HK-2 (cell line): ENCODE results near the gene PITRM1.
"Not testable (repeated sequence)": the region's sequence is repeated elsewhere in the genome, so short reads cannot be mapped to it uniquely, and the experiment has no call there.

ENCODE experiments used
- DNase-seq: peaks from one replicate; pipeline ENCODE4 v3.0.0-alpha.2; 2018; ENCODE audit not compliant: unreplicated experiment

Gene PITRM1

DNA sequence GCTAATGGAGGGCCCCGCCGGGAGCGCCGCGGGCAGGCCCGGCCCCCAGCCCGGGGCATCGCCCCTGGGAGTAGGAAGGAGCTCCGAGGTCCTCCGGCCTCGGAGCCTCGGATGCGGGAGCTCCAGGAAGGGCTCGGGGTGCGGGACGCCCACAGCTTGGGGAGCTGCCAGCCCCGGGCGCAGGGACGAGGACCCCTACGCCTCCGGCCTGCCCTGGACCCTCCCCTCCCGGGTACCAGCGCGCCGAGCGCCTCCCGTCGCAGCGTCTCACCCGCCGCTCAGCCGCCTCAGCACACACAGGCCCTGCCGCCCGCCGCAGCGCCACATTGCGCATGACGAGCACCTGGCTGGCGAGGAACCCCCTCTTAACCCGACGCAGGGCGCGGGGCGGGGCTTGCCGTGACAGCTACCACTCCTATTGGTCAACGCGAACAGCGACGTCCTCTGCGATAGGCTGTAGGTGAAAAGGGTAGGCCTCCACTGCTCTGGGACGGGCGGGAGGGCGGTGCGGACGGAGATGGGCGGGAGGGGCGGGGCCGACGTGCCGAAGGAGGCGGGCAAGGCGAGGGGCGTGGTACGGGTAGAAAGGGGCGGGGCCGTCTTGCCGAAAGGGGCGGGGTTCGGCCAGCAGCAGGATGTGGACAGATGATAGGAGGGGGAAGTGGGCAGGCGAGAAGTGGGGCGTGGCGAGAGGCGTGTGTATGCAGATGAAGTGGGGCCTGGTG lies at the start of gene PITRM1:
Gene PITRM1 (minus strand): TSS at position 337 of the 725 bp plus-strand sequence. CDS start 10 bp downstream, at position 327.
- DNase-seq = peak; percentile 97

- DNase-seq = no peak
Observed at GRCh38 chr10:3222068-3222467, 49.5 kb upstream of the PITRM1 start.

DNA sequence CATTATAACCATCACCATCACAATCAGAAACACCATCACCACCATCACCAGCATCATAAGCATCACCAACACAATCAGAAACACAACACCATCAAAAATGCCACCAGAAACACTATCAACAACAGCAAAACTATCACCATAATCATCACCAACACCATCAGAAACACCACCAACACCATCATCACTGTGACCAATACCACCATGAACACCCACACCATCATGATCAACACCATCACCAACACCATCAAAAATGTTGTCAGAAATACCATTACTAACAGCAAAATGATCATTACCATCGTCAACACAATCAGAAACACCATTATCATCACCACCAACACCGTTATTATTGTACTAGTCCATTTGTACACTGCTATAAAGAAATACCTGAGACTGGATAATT lies 49.0 kb upstream of the PITRM1 start:
- DNase-seq = not testable (repeated sequence)

DNA sequence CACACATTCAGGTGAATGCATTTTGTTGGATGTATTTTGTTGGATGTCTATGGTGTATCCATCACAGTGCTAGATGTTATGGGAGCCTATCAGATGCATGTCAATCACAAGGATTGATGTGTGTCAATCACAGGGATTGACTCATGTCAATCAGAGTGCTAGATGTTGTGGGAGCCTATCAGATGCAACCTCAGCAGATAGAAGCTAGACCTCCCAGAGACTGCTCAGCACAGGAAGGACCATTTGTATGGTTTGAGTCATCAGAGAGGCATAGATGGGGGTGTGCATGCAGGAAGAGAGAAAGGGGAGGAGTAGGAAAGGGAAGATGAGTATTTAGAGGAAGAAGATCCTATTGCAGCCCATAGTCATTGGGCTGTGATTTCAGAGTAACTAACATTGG lies 48.3 kb upstream of the PITRM1 start:
- no peak for DNase-seq

- DNase-seq = not testable (repeated sequence)
Observed at GRCh38 chr10:3219021-3219628, 46.5 kb upstream of the PITRM1 start.

DNA sequence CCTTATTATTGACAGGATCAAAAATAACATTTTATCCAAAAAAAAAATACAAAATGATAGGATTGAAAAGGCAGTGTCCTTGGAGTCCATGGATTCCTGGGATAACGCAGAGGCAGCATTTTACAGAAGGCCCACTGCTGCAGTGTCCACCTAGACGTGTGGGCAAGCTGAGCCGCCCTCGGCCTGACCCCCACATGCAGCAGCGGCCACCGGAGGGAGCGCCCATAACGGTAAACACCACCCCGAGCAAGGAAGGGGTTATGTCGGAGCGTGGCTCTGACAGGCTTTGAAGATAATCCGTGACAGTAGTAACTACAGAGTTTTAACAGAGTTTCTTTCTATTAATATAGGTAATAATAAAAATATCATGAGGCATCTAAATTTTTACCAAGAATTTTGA lies 45.3 kb upstream of the PITRM1 start:
- no peak for DNase-seq

GRCh38 chr10:3217301-3217700 lies 44.7 kb upstream of the PITRM1 start:
- no peak for DNase-seq

DNA sequence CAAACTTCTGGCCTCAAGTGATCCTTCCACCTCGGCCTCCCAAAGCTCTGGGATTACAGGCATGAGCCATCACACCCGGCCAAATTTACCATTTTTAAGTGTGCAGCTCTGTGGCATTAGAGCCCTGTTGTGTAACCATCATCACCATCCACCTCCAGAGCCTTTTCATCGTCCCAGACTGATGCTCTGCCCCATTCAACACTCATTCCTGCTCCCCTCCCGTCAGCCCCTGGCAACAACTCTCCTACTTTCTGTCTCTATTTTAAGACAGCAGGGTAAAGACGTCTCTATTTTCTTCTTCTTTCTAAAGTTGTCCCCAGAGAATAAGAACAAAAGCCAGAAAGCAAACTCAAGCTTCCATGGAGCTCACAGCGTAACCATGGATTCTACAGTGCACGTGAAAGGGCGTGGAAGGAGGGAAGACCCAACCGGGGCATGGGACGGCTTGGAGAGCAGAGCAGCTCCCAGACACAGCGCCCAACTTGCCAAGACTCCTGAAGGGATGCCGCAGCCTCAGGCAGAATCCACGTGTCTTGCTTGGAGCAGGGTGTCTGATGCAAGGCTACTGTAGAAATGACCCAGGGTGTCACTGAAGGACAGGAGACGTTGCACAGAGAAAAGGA lies 42.7 kb upstream of the PITRM1 start:
- DNase-seq = no peak

DNA sequence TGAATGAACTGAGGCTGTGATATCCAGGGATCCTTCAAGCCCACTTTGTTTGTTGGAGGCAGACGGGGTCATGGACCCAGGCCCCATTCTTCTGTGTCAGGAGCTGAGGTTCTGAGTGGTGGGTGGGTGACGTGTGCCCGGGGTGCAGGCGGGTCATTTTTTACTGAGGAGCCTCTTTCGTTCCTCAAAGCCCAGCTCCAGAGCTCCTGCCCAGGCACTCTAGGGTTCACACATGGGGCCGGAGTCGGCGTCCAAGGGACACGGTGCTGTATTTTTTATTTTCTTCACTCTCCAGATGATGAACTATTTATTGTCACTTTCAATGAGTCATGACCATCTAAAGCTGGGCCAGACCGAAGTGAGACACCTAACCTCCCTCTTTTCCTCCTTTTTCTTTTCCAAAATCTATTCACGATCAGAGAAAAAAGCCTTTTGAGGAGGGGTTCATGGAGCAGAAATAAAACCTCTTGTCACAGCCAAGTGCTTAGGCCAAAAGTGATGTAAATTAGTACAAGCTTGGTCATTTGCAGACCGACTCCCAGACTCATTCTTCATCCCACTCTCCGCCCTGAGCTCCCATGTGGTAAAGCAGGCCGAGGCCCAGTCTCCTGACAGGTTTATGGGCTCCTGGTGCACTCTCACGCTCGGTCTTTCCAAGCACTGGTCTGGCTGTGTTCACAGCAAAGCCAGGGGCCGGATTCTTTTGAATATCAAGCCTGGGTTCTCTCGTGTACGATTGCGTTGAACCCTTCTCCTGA lies 41.4 kb upstream of the PITRM1 start:
- DNase-seq = no peak

DNA sequence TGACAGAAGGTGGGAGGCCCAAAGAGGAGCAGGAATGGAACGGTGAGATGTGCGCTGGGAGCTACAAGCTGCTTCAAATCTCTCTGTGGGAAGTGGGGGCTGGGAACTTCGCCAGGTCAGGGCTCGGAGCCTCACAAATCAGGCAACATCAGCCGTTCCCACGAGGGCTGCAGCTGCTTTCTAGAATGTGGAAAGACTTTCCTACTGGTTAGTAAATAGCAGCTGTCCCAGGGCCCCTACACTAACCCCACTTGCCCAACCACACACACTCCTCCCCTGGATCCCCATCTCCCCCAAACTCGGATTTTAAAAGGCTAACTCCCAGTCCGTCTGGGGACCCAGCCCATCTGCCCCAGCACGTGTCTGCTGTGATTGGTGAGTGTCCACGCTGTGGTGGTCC lies 40.6 kb upstream of the PITRM1 start:
- DNase-seq = no peak

DNA sequence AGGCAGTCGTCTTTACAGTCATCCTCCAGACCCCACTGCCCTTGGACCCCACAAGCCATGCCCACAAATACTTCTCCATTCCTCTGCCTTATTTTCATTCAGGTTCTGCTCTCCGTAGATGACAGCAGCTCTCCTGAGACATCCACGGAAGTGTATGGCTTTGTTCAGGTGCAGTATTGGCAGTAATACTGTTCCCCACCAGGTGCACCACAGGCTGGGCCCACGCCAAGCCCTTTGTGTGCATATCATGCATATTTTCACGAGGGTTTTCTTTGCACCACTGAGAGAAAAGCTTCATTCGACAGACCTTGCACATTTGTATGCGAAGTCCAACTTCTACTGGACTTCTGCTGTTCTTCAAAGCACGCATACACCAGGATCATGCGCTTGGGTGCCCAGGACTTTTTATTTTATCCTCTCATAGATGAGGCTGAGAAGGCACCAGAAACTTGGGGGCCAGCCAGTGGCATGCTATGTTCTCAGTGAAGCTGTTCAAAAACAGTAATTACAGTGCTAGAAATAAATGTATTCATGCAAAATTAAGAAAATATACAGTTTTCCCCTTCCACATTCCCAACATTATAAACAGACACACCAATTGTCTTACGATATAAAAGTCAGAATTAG lies 37.8 kb upstream of the PITRM1 start:
- no peak for DNase-seq

GRCh38 chr10:3208481-3209406 lies 36.2 kb upstream of the PITRM1 start:
- no peak for DNase-seq

DNA sequence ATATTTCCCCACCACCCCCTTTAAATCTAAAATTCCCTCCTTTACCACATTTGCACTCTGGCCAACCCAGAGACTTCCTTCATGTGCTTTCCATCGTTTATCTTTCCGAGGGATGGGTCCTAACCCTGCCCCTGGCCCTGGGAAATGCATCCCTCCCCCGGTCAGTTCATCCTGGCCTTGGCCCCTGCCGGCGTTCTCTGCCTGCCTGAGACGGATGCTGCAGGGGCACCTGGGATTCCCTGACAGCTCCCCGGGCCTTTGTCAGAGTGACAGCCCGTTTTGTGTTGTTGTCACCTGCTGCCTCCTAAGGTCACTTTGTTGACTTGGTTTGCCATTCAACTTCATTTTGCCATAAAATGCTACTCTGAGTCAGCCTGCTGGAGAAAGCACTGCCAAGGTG lies 34.8 kb upstream of the PITRM1 start:
- DNase-seq = no peak

- DNase-seq = no peak
Observed at GRCh38 chr10:3206511-3207157, 34.1 kb upstream of the PITRM1 start.

- DNase-seq = no peak
Observed at GRCh38 chr10:3203972-3204371, 31.4 kb upstream of the PITRM1 start.

DNA sequence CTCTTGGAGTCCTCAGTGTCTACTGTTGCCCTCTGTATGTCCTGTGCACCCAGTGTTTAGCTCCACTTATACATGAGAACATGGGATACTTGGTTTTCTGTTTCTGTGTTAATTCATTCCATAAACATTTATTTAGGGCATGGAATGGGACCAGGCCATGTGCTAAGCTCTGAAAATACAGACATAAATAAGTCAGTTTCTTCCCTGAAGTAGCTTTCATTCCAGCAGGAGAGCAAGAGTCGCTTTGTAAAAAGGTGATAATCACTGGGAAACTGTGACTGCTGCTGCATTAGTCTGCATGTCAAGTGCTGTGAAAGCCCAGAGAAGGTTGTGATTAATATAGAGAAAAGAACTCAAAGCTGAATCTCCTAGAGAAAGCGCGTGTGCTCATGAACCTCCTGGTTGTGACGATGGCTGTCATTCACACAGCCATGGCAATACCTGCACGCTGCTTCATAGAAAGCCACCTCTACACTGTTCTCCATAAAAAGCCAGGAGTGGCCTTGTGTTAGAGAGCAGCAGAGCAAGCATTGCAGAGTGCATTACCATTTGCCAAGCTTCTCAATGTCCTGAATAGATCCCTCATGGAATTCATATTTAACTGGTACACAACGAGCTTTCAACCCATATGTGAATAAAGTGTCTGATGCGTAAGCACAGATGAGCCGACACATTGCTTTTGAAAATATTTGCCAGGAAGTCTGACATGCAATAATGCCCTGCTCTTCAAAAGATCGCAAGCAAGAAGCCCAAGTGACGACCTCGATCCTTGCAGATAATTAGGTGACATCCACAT lies 30.6 kb upstream of the PITRM1 start:
- no peak for DNase-seq

- no peak for DNase-seq
Observed at GRCh38 chr10:3201796-3202195, 29.2 kb upstream of the PITRM1 start.

DNA sequence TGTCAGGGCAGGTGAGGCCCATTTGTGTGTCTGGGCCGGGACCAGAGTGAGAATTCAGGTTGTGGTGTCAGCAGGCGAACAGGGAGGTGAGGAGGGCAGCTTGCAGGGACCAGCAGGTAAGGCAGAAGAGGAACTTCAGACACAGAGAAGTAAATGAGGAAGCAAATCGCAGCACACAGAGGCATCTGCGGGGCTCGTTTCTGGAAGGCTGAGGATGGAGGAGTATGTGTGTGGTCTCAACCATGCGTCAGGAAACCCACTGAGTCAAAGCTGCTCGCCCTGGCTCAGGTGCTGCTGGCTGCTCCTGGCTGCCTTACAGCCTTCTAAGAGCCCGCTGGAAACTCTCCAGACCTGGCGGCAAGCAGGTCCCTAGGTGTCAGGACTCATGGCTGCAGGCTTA lies 26.9 kb upstream of the PITRM1 start:
- DNase-seq = no peak

DNA sequence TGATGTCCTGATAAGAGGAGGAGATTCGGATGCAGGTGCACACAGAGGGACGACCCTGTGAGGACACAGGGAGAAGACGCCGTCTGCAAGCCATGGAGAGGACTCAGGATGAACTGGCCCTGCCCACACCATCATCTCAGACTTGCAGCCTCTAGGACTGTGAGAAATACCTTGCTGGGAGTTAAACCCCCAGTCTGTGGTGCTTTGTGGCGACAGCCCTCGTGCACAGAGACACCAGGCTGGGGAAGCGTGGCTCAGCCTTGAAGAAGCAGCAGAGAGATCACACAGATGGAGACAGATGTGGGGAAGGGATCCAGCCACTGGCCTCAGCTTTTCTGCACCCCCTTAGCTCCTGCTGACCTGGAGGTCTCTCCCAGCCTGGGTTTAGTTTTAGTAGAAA lies 26.3 kb upstream of the PITRM1 start:
- no peak for DNase-seq
